Activated CD4-positive, alpha-beta T cell treated with anti-CD3 and anti-CD28 coated beads for 1 hour (primary cell): ENCODE measurements around the gene NFIA.

ENCODE experiments used
- DNase-seq: peaks from one replicate; pipeline ENCODE4 v3.0.0-alpha.2; 2020

Gene NFIA

GRCh38 chr1:61132645-61133334 lies 50.4 kb downstream of the NFIA start:
- no peak for DNase-seq

GRCh38 chr1:61133335-61134019 lies 51.1 kb downstream of the NFIA start:
- no peak for DNase-seq

- DNase-seq, result no peak
These were observed 52.9 kb downstream of the NFIA start for GRCh38 chr1:61135291-61135690.

GRCh38 chr1:61138305-61138704 lies 55.9 kb downstream of the NFIA start:
- DNase-seq, result no peak

GRCh38 chr1:61138921-61139774 lies 56.8 kb downstream of the NFIA start:
- DNase-seq, result no peak

GRCh38 chr1:61139775-61140549 lies 57.6 kb downstream of the NFIA start:
- no peak for DNase-seq

- no peak for DNase-seq
These were observed 58.4 kb downstream of the NFIA start for GRCh38 chr1:61140778-61141177.

- no peak for DNase-seq
These were observed 59.1 kb downstream of the NFIA start for GRCh38 chr1:61141288-61142042.

GRCh38 chr1:61142043-61142440 lies 59.7 kb downstream of the NFIA start:
- no peak for DNase-seq

GRCh38 chr1:61142726-61143500 lies 60.6 kb downstream of the NFIA start:
- DNase-seq, result no peak

GRCh38 chr1:61143821-61144424 lies 61.6 kb downstream of the NFIA start:
- no peak for DNase-seq

- no peak for DNase-seq
These were observed 66.9 kb downstream of the NFIA start for GRCh38 chr1:61149010-61149860.

- DNase-seq, result no peak
These were observed 69.2 kb downstream of the NFIA start for GRCh38 chr1:61151565-61151964.

GRCh38 chr1:61152066-61152465 lies 69.7 kb downstream of the NFIA start:
- no peak for DNase-seq

GRCh38 chr1:61152469-61153105 lies 70.2 kb downstream of the NFIA start:
- DNase-seq, result no peak

- no peak for DNase-seq
These were observed 74.5 kb downstream of the NFIA start for GRCh38 chr1:61156576-61157467.

- no peak for DNase-seq
These were observed 75.2 kb downstream of the NFIA start for GRCh38 chr1:61157468-61157987.

- no peak for DNase-seq
These were observed 76.2 kb downstream of the NFIA start for GRCh38 chr1:61158591-61158990.
